Liver (tissue), 9 donors: ENCODE data around the gene PRKD1. TPM values are rescaled to one million over a fixed set of nuclear protein-coding genes. Genes with fewer than 3 reads are reported as not detected.

Source experiments
- DNase-seq: peaks from one replicate; pipeline ENCODE4 v3.0.0-alpha.2; 2017; ENCODE audit warnings: low spot score
- H3K27ac ChIP-seq, 2 donors: one replicate each; pipeline ENCODE4 v1.7.0; 2013; ENCODE audit warnings: inconsistent platforms in 2 of 2, low read length in 2 of 2, control low read depth in 1 of 2, low read depth in 1 of 2, mild to moderate bottlenecking in 1 of 2
- H3K27me3 ChIP-seq, 4 donors: one replicate each; pipeline versions ENCODE4 v1.6.1 to v1.7.0; 2013; ENCODE audit warnings: low read length in 3 of 4, inconsistent platforms in 1 of 4, mild to moderate bottlenecking in 1 of 4, moderate library complexity in 1 of 4; ENCODE audit not compliant: control insufficient read depth in 4 of 4, insufficient read depth in 4 of 4
- H3K36me3 ChIP-seq, 4 donors: one replicate each; pipeline versions ENCODE4 v1.6.1 to v1.7.0; 2013; ENCODE audit warnings: low read length in 3 of 4, mild to moderate bottlenecking in 3 of 4, low read depth in 1 of 4, moderate library complexity in 1 of 4; ENCODE audit not compliant: control insufficient read depth in 4 of 4, insufficient read depth in 3 of 4
- H3K4me1 ChIP-seq, 4 donors: one replicate each; pipeline versions ENCODE4 v1.6.1 to v1.7.0; 2013; ENCODE audit warnings: low read length in 3 of 4, mild to moderate bottlenecking in 3 of 4, moderate library complexity in 1 of 4; ENCODE audit not compliant: control insufficient read depth in 4 of 4, insufficient read depth in 4 of 4
- H3K4me3 ChIP-seq, 3 donors: one replicate each; pipeline versions ENCODE4 v1.6.1 to v1.7.0; 2013; ENCODE audit warnings: low read length in 3 of 3, control low read depth in 1 of 3, low read depth in 1 of 3, mild to moderate bottlenecking in 1 of 3
- H3K9ac ChIP-seq, 2 donors: one replicate each; pipeline ENCODE4 v1.7.0; 2013; ENCODE audit warnings: low read length in 2 of 2, mild to moderate bottlenecking in 2 of 2, moderate library complexity in 2 of 2, control low read depth in 1 of 2, low read depth in 1 of 2
- H3K9me3 ChIP-seq, 4 donors: one replicate each; pipeline versions ENCODE4 v1.6.1 to v1.7.0; 2013; ENCODE audit warnings: low read length in 3 of 4; ENCODE audit not compliant: control insufficient read depth in 4 of 4
- EGR1 ChIP-seq, 2 donors: IDR thresholded peaks; 2 replicates each; pipeline ENCODE4 v1.6.1; 2016 to 2018; ENCODE audit warnings: antibody characterized with exemption in 2 of 2, low read depth in 2 of 2
- FOXA1 ChIP-seq: IDR thresholded peaks from 2 replicates; pipeline ENCODE4 v1.6.1; 2016; ENCODE audit warnings: antibody characterized with exemption
- FOXA2 ChIP-seq: IDR thresholded peaks from 2 replicates; pipeline ENCODE4 v1.6.1; 2016; ENCODE audit warnings: antibody characterized with exemption
- GABPA ChIP-seq, 2 donors: IDR thresholded peaks in 1 of 2; conservative IDR thresholded peaks in 1 of 2; 2 replicates each; pipeline ENCODE4 v1.6.1; 2016; ENCODE audit warnings: antibody characterized with exemption in 2 of 2, mild to moderate bottlenecking in 1 of 2, moderate library complexity in 1 of 2
- HNF4A ChIP-seq, 2 donors: conservative IDR thresholded peaks; 2 replicates each; pipeline ENCODE4 v1.6.1; 2016; ENCODE audit warnings: antibody characterized with exemption in 2 of 2, mild to moderate bottlenecking in 2 of 2
- HNF4G ChIP-seq: IDR thresholded peaks from 2 replicates; pipeline ENCODE4 v1.6.1; 2016; ENCODE audit warnings: antibody characterized with exemption
- JUND ChIP-seq, 2 donors: IDR thresholded peaks; 2 replicates each; pipeline ENCODE4 v1.6.1; 2016; ENCODE audit warnings: antibody characterized with exemption in 2 of 2
- NR2F2 ChIP-seq: IDR thresholded peaks from 2 replicates; pipeline ENCODE4 v1.6.1; 2016; ENCODE audit warnings: antibody characterized with exemption
- RAD21 ChIP-seq, 2 donors: IDR thresholded peaks; 2 replicates each; pipeline ENCODE4 v1.6.1; 2016; ENCODE audit warnings: antibody characterized with exemption in 2 of 2, mild to moderate bottlenecking in 2 of 2
- RXRA ChIP-seq, 2 donors: IDR thresholded peaks; 2 replicates each; pipeline ENCODE4 v1.6.1; 2017 to 2018; ENCODE audit warnings: antibody characterized with exemption in 2 of 2, mild to moderate bottlenecking in 1 of 2
- SP1 ChIP-seq: IDR thresholded peaks from 2 replicates; pipeline ENCODE4 v1.6.1; 2018; ENCODE audit warnings: antibody characterized with exemption, mild to moderate bottlenecking
- TAF1 ChIP-seq: conservative IDR thresholded peaks from 2 replicates; pipeline ENCODE4 v1.6.1; 2016; ENCODE audit warnings: antibody characterized with exemption, mild to moderate bottlenecking
- YY1 ChIP-seq: IDR thresholded peaks from 2 replicates; pipeline ENCODE4 v1.6.1; 2016; ENCODE audit warnings: antibody characterized with exemption, mild to moderate bottlenecking
- WGBS: extraction: QIAGEN DNeasy Blood & Tissue Kit; methylation state at CpG from one replicate; pipeline ENCODE4 v1.1.7; 2013; 5-methylcytosine and 5-hydroxymethylcytosine counted together
- polyA plus RNA-seq, 2 donors: library from polyadenylated mRNA; stranded (reverse) in 1 of 2; unstranded in 1 of 2; fragments of 200-250 nt in 1 of 2; fragments of >200 nt in 1 of 2; fragmentation: Nextera tagmentation in 1 of 2; extraction: Ambion mirVana in 1 of 2; gene quantifications; one replicate each; pipeline versions ENCODE4 v1.2.1 to v1.2.3, GENCODE V29; 2013 to 2015
- total RNA-seq, 2 donors: library from RNA; depleted of rRNA; stranded (reverse); fragments of >200 nt; gene quantifications; one replicate each; pipeline ENCODE4 v1.2.3, GENCODE V29; 2014
- TF ChIP-seq, protein P1 (sequence below): IDR thresholded peaks from 2 replicates; pipeline ENCODE4 v1.6.1; 2016; ENCODE audit warnings: antibody characterized with exemption
- TF ChIP-seq, protein P2 (sequence below): IDR thresholded peaks from 2 replicates; pipeline ENCODE4 v1.6.1; 2016; ENCODE audit warnings: antibody characterized with exemption
- TF ChIP-seq, protein P3 (sequence below): IDR thresholded peaks from 2 replicates; pipeline ENCODE4 v1.6.1; 2016; ENCODE audit warnings: antibody characterized with exemption
- TF ChIP-seq, protein P4 (sequence below): IDR thresholded peaks from 2 replicates; pipeline ENCODE4 v1.6.1; 2016; ENCODE audit warnings: antibody characterized with exemption, mild to moderate bottlenecking
- TF ChIP-seq, protein P5 (sequence below): fragments of 150-350 bp; IDR thresholded peaks from 2 replicates; pipeline ENCODE4 v1.5.1; 2017; ENCODE audit warnings: improper control_type of control experiment, low read depth, low read length; ENCODE audit not compliant: missing input control
- donor health status: healthy.
- donor health status: healthy.
- donor health status: healthy.
- donor health status: healthy.
- donor health status: healthy.

The PRKD1 gene
- total and polyA plus RNA-seq, 4 donors: 0.85 to 5.0 (median 0.99) TPM

DNA sequence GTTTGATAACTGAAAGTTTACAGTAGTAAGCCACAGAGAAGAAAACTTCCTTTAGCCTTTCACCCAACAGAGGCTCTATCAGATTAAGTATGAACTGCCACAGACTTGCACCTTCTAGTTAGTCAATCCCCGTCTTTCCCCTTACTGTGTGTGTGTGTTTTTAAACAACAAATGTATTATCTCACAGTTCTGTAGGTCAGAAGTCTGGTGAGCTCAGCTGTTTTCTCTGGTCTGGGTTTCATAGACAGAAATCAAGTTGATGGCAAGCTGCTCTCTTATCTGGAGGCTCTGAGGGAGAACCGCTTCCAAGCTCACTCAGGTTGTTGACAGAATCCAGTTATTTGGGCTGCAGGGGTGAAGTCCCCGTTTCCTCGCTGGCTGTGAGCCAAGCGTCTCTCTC is 320.5 kb downstream of the PRKD1 start:
- DNase-seq: no peak
- WGBS: 51% methylated on average over 5 of the region's 5 CpGs

DNA sequence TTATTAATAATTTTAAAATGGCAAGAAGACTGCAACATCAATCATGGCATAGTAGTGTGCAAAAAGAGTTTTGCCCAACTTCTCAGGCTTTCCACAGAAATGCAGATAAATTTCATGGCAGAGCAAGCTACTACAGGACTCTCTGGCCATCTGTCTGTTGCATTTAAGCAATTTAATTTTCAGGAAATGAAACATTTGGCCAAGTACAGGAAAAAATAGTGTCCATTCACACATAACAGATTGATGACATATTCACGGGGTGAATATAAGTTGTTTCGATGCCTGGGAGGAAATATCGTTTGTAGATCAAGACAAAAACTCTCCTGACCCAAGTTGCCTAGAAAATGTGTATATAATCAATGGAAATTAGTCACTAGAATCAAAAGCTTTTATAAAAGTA is 324.0 kb downstream of the PRKD1 start:
- DNase-seq: no peak
- no peak overlapping the region for H3K9ac ChIP-seq
- no peaks in the 10 kb centered on the region for H3K9me3 ChIP-seq
- no peaks in the 10 kb centered on the region for H3K27me3 ChIP-seq
- H3K36me3 ChIP-seq: no peaks in the 10 kb centered on the region
- WGBS: 81% methylated on average over 3 of the region's 3 CpGs
- no peak overlapping the region for H3K27ac ChIP-seq
- no peak overlapping the region for H3K4me3 ChIP-seq
- H3K4me1 ChIP-seq: peaks cover 0 to 4% (median 0%) of the 10 kb centered on the region in 4 donors
- TF ChIP-seq, protein P1, sequence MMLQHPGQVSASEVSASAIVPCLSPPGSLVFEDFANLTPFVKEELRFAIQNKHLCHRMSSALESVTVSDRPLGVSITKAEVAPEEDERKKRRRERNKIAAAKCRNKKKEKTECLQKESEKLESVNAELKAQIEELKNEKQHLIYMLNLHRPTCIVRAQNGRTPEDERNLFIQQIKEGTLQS: no peak
- TF ChIP-seq RAD21 (IDR thresholded peaks at IDR 0.05) (no peak), EGR1 (IDR thresholded peaks at IDR 0.05; ENCODE audit: low read depth in 2 of 2) (no peak), NR2F2 (no peak)
- TF ChIP-seq, protein P2, sequence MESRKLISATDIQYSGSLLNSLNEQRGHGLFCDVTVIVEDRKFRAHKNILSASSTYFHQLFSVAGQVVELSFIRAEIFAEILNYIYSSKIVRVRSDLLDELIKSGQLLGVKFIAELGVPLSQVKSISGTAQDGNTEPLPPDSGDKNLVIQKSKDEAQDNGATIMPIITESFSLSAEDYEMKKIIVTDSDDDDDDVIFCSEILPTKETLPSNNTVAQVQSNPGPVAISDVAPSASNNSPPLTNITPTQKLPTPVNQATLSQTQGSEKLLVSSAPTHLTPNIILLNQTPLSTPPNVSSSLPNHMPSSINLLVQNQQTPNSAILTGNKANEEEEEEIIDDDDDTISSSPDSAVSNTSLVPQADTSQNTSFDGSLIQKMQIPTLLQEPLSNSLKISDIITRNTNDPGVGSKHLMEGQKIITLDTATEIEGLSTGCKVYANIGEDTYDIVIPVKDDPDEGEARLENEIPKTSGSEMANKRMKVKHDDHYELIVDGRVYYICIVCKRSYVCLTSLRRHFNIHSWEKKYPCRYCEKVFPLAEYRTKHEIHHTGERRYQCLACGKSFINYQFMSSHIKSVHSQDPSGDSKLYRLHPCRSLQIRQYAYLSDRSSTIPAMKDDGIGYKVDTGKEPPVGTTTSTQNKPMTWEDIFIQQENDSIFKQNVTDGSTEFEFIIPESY: no peak

More for the DNA sequence above, 320.5 kb downstream of the PRKD1 start:
- H3K27me3 ChIP-seq: no peaks in the 10 kb centered on the region
- H3K4me3 ChIP-seq: no peak overlapping the region
- no peak overlapping the region for H3K27ac ChIP-seq
- TF ChIP-seq SP1 (no peak), JUND (IDR thresholded peaks at IDR 0.05) (no peak), YY1 (no peak), RXRA (IDR thresholded peaks at IDR 0.05) (no peak), FOXA1 (no peak), HNF4A (conservative IDR thresholded peaks at IDR 0.05) (no peak), RAD21 (IDR thresholded peaks at IDR 0.05) (no peak), EGR1 (IDR thresholded peaks at IDR 0.05; ENCODE audit: low read depth in 2 of 2) (no peak), HNF4G (no peak), TAF1 (no peak), GABPA (IDR thresholded peaks at IDR 0.05 in 1 of 2, conservative IDR thresholded peaks at IDR 0.05 in 1 of 2) (no peak), FOXA2 (no peak)
- TF ChIP-seq, protein P3, sequence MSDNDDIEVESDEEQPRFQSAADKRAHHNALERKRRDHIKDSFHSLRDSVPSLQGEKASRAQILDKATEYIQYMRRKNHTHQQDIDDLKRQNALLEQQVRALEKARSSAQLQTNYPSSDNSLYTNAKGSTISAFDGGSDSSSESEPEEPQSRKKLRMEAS: no peak
- TF ChIP-seq, protein P1: no peak
- TF ChIP-seq, protein P2: no peak
- TF ChIP-seq, protein P4, sequence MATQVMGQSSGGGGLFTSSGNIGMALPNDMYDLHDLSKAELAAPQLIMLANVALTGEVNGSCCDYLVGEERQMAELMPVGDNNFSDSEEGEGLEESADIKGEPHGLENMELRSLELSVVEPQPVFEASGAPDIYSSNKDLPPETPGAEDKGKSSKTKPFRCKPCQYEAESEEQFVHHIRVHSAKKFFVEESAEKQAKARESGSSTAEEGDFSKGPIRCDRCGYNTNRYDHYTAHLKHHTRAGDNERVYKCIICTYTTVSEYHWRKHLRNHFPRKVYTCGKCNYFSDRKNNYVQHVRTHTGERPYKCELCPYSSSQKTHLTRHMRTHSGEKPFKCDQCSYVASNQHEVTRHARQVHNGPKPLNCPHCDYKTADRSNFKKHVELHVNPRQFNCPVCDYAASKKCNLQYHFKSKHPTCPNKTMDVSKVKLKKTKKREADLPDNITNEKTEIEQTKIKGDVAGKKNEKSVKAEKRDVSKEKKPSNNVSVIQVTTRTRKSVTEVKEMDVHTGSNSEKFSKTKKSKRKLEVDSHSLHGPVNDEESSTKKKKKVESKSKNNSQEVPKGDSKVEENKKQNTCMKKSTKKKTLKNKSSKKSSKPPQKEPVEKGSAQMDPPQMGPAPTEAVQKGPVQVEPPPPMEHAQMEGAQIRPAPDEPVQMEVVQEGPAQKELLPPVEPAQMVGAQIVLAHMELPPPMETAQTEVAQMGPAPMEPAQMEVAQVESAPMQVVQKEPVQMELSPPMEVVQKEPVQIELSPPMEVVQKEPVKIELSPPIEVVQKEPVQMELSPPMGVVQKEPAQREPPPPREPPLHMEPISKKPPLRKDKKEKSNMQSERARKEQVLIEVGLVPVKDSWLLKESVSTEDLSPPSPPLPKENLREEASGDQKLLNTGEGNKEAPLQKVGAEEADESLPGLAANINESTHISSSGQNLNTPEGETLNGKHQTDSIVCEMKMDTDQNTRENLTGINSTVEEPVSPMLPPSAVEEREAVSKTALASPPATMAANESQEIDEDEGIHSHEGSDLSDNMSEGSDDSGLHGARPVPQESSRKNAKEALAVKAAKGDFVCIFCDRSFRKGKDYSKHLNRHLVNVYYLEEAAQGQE: no peak
- TF ChIP-seq, protein P5, sequence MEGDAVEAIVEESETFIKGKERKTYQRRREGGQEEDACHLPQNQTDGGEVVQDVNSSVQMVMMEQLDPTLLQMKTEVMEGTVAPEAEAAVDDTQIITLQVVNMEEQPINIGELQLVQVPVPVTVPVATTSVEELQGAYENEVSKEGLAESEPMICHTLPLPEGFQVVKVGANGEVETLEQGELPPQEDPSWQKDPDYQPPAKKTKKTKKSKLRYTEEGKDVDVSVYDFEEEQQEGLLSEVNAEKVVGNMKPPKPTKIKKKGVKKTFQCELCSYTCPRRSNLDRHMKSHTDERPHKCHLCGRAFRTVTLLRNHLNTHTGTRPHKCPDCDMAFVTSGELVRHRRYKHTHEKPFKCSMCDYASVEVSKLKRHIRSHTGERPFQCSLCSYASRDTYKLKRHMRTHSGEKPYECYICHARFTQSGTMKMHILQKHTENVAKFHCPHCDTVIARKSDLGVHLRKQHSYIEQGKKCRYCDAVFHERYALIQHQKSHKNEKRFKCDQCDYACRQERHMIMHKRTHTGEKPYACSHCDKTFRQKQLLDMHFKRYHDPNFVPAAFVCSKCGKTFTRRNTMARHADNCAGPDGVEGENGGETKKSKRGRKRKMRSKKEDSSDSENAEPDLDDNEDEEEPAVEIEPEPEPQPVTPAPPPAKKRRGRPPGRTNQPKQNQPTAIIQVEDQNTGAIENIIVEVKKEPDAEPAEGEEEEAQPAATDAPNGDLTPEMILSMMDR: no peak
- H3K4me1 ChIP-seq: peaks cover 0 to 2% (median 0%) of the 10 kb centered on the region in 4 donors
- H3K36me3 ChIP-seq: no peaks in the 10 kb centered on the region
- H3K9ac ChIP-seq: no peak overlapping the region
- H3K9me3 ChIP-seq: no peaks in the 10 kb centered on the region
